Right lobe of liver (tissue), 4 donors: Measurements from ENCODE around the gene GKN1.

ENCODE experiments used
- POLR2A ChIP-seq: fragments of 450-650 bp; IDR thresholded peaks from one replicate; pipeline ENCODE4 v1.6.1; 2017; ENCODE audit warnings: antibody characterized with exemption, mild to moderate bottlenecking
- TF ChIP-seq, protein P1 (sequence below), 4 donors: fragments of 200-600 bp in 3 of 4; fragments of 450-650 bp in 1 of 4; IDR thresholded peaks; one replicate each; pipeline versions ENCODE4 v1.5.1 to v1.8.0; 2016 to 2022; ENCODE audit warnings: antibody characterized with exemption in 4 of 4, mild to moderate bottlenecking in 2 of 4
- donor health status: DM: no; HTN: no; CAD: no.
- donor health status: DM: no; HTN: no; CAD: no.
- donor health status: DM: no; HTN: yes; CAD: no.

- TF ChIP-seq, protein P1, sequence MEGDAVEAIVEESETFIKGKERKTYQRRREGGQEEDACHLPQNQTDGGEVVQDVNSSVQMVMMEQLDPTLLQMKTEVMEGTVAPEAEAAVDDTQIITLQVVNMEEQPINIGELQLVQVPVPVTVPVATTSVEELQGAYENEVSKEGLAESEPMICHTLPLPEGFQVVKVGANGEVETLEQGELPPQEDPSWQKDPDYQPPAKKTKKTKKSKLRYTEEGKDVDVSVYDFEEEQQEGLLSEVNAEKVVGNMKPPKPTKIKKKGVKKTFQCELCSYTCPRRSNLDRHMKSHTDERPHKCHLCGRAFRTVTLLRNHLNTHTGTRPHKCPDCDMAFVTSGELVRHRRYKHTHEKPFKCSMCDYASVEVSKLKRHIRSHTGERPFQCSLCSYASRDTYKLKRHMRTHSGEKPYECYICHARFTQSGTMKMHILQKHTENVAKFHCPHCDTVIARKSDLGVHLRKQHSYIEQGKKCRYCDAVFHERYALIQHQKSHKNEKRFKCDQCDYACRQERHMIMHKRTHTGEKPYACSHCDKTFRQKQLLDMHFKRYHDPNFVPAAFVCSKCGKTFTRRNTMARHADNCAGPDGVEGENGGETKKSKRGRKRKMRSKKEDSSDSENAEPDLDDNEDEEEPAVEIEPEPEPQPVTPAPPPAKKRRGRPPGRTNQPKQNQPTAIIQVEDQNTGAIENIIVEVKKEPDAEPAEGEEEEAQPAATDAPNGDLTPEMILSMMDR (IDR thresholded peaks at IDR 0.05): no peak
- no peak for TF ChIP-seq POLR2A
Observed at GRCh38 chr2:68946117-68946516, 28.3 kb upstream of the GKN1 start.
